GM18951 (cell line): ENCODE measurements around the gene ZMAT5.
"Not testable (repeated sequence)": the region's sequence is repeated elsewhere in the genome, so short reads cannot be mapped to it uniquely, and the experiment has no call there.

ENCODE experiments used
- POLR2A ChIP-seq: IDR thresholded peaks from 4 replicates; pipeline ENCODE4 v1.6.1; 2011; ENCODE audit warnings: mild to moderate bottlenecking; ENCODE audit not compliant: insufficient read length, insufficient read depth; ENCODE audit errors: extremely low read depth
- in situ Hi-C: fragments of 300-500 bp; cut with MboI; formaldehyde crosslinking; loops from one replicate; pipeline ENCODE4 v1.12.0; 2022; ENCODE audit warnings: low sequenced_read_pairs, mixed read lengths, inconsistent platforms; ENCODE audit not compliant: unreplicated experiment

The ZMAT5 gene

GRCh38 chr22:29755889-29756288, 10.9 kb downstream of the ZMAT5 start:
- in situ Hi-C loops, result no loop called here
- no peak for TF ChIP-seq POLR2A

GRCh38 chr22:29754658-29755395, 12.0 kb downstream of the ZMAT5 start:
- in situ Hi-C loops, result not testable (repeated sequence)

- no peak for TF ChIP-seq POLR2A
- in situ Hi-C loops, result no loop called here
Observed at GRCh38 chr22:29753808-29754657, 12.8 kb downstream of the ZMAT5 start.

- no peak for TF ChIP-seq POLR2A
- in situ Hi-C loops, result no loop called here
Observed at GRCh38 chr22:29751669-29752068, 15.1 kb downstream of the ZMAT5 start.

GRCh38 chr22:29750559-29751538, 16.0 kb downstream of the ZMAT5 start:
- in situ Hi-C loops, result no loop called here
- no peak for TF ChIP-seq POLR2A

GRCh38 chr22:29750029-29750428, 16.8 kb downstream of the ZMAT5 start:
- TF ChIP-seq POLR2A, result no peak
- in situ Hi-C loops, result no loop called here

- TF ChIP-seq POLR2A, result no peak
- in situ Hi-C loops, result no loop called here
Observed at GRCh38 chr22:29748248-29748893, 18.4 kb downstream of the ZMAT5 start.

GRCh38 chr22:29747832-29748231, 19.0 kb downstream of the ZMAT5 start:
- TF ChIP-seq POLR2A, result no peak
- in situ Hi-C loops, result no loop called here

- in situ Hi-C loops, result no loop called here
Observed at GRCh38 chr22:29744902-29745301, 21.9 kb downstream of the ZMAT5 start.

GRCh38 chr22:29742326-29742725, 24.5 kb downstream of the ZMAT5 start:
- in situ Hi-C loops, result no loop called here
- TF ChIP-seq POLR2A, result no peak

More at GRCh38 chr22:29744902-29745301, 21.9 kb downstream of the ZMAT5 start:
- no peak for TF ChIP-seq POLR2A

- TF ChIP-seq POLR2A, result no peak
- in situ Hi-C loops, result no loop called here
Observed at GRCh38 chr22:29741926-29742325, 24.9 kb downstream of the ZMAT5 start.

GRCh38 chr22:29740216-29740615, 26.6 kb downstream of the ZMAT5 start:
- in situ Hi-C loops, result no loop called here
- no peak for TF ChIP-seq POLR2A
